SK-N-SH (cell line): ENCODE measurements around the gene JCHAIN. TPM values are rescaled to one million over a fixed set of nuclear protein-coding genes. Genes with fewer than 3 reads are reported as not detected.

Experiments used
- CTCF ChIA-PET: fragments of 300-600, 350-600 bp; formaldehyde crosslinking; extraction: SDS; loops from one replicate; lab custom pipeline; 2021; lab: Yijun Ruan, JAX
- POLR2A ChIA-PET: fragments of 350-600 bp; sonication (Branson Sonifier 250); formaldehyde crosslinking; extraction: SDS; loops from one replicate; lab custom pipeline; 2020; ENCODE audit warnings: antibody characterized with exemption, inconsistent platforms; lab: Yijun Ruan, JAX
- DNase-seq: peaks from one replicate; pipeline ENCODE4 v3.0.0; 2012
- H2AFZ ChIP-seq: fragments of 200-600 bp; sonication (generic); 2 replicates; pipeline ENCODE4 v1.8.1; 2016; ENCODE audit warnings: antibody characterized with exemption, mild to moderate bottlenecking, low read depth
- H3F3A ChIP-seq: fragments of 200-600 bp; sonication (generic); replicated peaks from 2 replicates; pipeline ENCODE3; 2016; ENCODE audit warnings: antibody characterized with exemption, mild to moderate bottlenecking; ENCODE audit not compliant: insufficient read depth
- H3K27ac ChIP-seq, 2 experiments: fragments of 200-500 bp in 1 of 2; fragments of 200-600 bp in 1 of 2; sonication (Bioruptor generic) in 1 of 2; sonication (generic), shearing (Covaris generic) in 1 of 2; 2 replicates each; pipeline versions ENCODE4 v1.5.1 to v1.6.1; 2014 to 2016; ENCODE audit warnings: low read depth in 2 of 2, inconsistent platforms in 1 of 2, low read length in 1 of 2, mild to moderate bottlenecking in 1 of 2, mixed read lengths in 1 of 2
- H3K27me3 ChIP-seq: fragments of 200-600 bp; sonication (generic), shearing (Covaris generic); 2 replicates; pipeline ENCODE4 v1.6.1; 2016; ENCODE audit warnings: mixed run types; ENCODE audit not compliant: insufficient read depth
- H3K36me3 ChIP-seq, 2 experiments: fragments of 200-500 bp in 1 of 2; fragments of 200-600 bp in 1 of 2; sonication (Bioruptor generic) in 1 of 2; sonication (generic) in 1 of 2; replicated peaks in 1 of 2; 2 replicates each; pipeline versions ENCODE3 to v1.5.1; 2014 to 2016; ENCODE audit warnings: low read length in 1 of 2, mild to moderate bottlenecking in 1 of 2; ENCODE audit not compliant: insufficient read depth in 2 of 2, control insufficient read depth in 1 of 2
- H3K4me1 ChIP-seq, 2 experiments: fragments of 200-500 bp in 1 of 2; fragments of 200-600 bp in 1 of 2; sonication (Bioruptor generic) in 1 of 2; sonication (generic), shearing (Covaris generic) in 1 of 2; 2 replicates each; pipeline versions ENCODE4 v1.5.1 to v1.6.1; 2014 to 2016; ENCODE audit warnings: low read depth in 1 of 2, low read length in 1 of 2, mixed run types in 1 of 2; ENCODE audit not compliant: insufficient read depth in 2 of 2, control insufficient read depth in 1 of 2
- H3K4me2 ChIP-seq: fragments of 200-600 bp; sonication (generic), shearing (Covaris generic); 2 replicates; pipeline ENCODE4 v1.6.1; 2017; ENCODE audit warnings: mixed run types
- H3K4me3 ChIP-seq, 2 experiments: fragments of 200-500 bp in 1 of 2; fragments of 200-600 bp in 1 of 2; sonication (Bioruptor generic) in 1 of 2; sonication (generic), shearing (Covaris generic) in 1 of 2; 2 replicates each; pipeline versions ENCODE4 v1.5.1 to v1.8.1; 2014 to 2016; ENCODE audit warnings: low read depth in 2 of 2, inconsistent platforms in 1 of 2, low read length in 1 of 2, mild to moderate bottlenecking in 1 of 2, mixed read lengths in 1 of 2, moderate library complexity in 1 of 2
- H3K79me2 ChIP-seq: fragments of 200-600 bp; sonication (generic); 2 replicates; pipeline ENCODE4 v1.8.1; 2017; ENCODE audit warnings: mild to moderate bottlenecking; ENCODE audit not compliant: insufficient read depth
- H3K9ac ChIP-seq: fragments of 200-600 bp; sonication (generic); 2 replicates; pipeline ENCODE4 v1.6.1; 2017; ENCODE audit warnings: mixed run types
- H3K9me2 ChIP-seq: fragments of 200-600 bp; sonication (generic); 2 replicates; pipeline ENCODE4 v1.6.1; 2017; ENCODE audit warnings: mixed run types
- H3K9me3 ChIP-seq: fragments of 200-600 bp; sonication (generic); 2 replicates; pipeline ENCODE4 v1.6.1; 2017; ENCODE audit warnings: mixed run types, mild to moderate bottlenecking, moderate library complexity
- H4K20me1 ChIP-seq: fragments of 200-600 bp; sonication (generic); 2 replicates; pipeline ENCODE4 v1.6.1; 2017; ENCODE audit warnings: mild to moderate bottlenecking, mixed run types; ENCODE audit not compliant: insufficient read depth
- EP300 ChIP-seq, 2 experiments: IDR thresholded peaks; 2 replicates each; pipeline versions ENCODE4 v1.4.0 to v1.6.1; 2012; ENCODE audit warnings: borderline replicate concordance in 1 of 2, low read depth in 1 of 2, low read length in 1 of 2
- EZH2phosphoT487 ChIP-seq: fragments of 200-600 bp; sonication (generic); IDR thresholded peaks from 2 replicates; pipeline ENCODE4 v1.6.1; 2017; ENCODE audit warnings: low read depth, mixed run types, mild to moderate bottlenecking, antibody characterized with exemption, moderate library complexity, borderline replicate concordance
- FOXJ3 ChIP-seq: sonication (generic); formaldehyde crosslinking; IDR thresholded peaks from 2 replicates; pipeline ENCODE4 v1.5.1; 2020; ENCODE audit warnings: mild to moderate bottlenecking, missing genetic modification reagents
- FOXM1 ChIP-seq: IDR thresholded peaks from 2 replicates; pipeline ENCODE4 v1.4.0; 2012; ENCODE audit warnings: low read depth, mild to moderate bottlenecking
- GABPA ChIP-seq: IDR thresholded peaks from 2 replicates; pipeline ENCODE4 v1.4.0; 2012; ENCODE audit warnings: low read depth, mild to moderate bottlenecking
- IRF3 ChIP-seq: fragments of 150-350 bp; IDR thresholded peaks from 2 replicates; pipeline ENCODE4 v1.6.1; 2016; ENCODE audit warnings: mild to moderate bottlenecking, low read depth, low read length
- JUND ChIP-seq: IDR thresholded peaks from 2 replicates; pipeline ENCODE4 v1.4.0; 2012
- MEF2A ChIP-seq: IDR thresholded peaks from 2 replicates; pipeline ENCODE4 v1.4.0; 2012; ENCODE audit warnings: low read depth, borderline replicate concordance
- MXI1 ChIP-seq: IDR thresholded peaks from 2 replicates; pipeline ENCODE4 v1.6.1; 2012; ENCODE audit warnings: mild to moderate bottlenecking, low read depth, low read length, improper control_type of control experiment
- NFIC ChIP-seq: IDR thresholded peaks from 2 replicates; pipeline ENCODE4 v1.4.0; 2012; ENCODE audit warnings: borderline replicate concordance
- NRF1 ChIP-seq: IDR thresholded peaks from 2 replicates; pipeline ENCODE4 v1.6.1; 2012; ENCODE audit warnings: low read depth, mild to moderate bottlenecking, low read length
- PBX3 ChIP-seq: IDR thresholded peaks from 2 replicates; pipeline ENCODE4; 2012
- POLR2AphosphoS5 ChIP-seq: IDR thresholded peaks from 2 replicates; pipeline ENCODE4 v1.6.1; 2012; ENCODE audit warnings: low read depth, low read length
- RAD21 ChIP-seq: IDR thresholded peaks from 2 replicates; pipeline ENCODE4 v1.6.1; 2012; ENCODE audit warnings: mild to moderate bottlenecking, low read length
- RCOR1 ChIP-seq: fragments of 150-350 bp; IDR thresholded peaks from 2 replicates; pipeline ENCODE4 v1.6.1; 2017; ENCODE audit warnings: antibody characterized with exemption, low read length
- RFX5 ChIP-seq: IDR thresholded peaks from 2 replicates; pipeline ENCODE4 v1.6.1; 2012; ENCODE audit warnings: mild to moderate bottlenecking, improper control_type of control experiment, low read length
- RXRA ChIP-seq: IDR thresholded peaks from 2 replicates; pipeline ENCODE4 v1.4.0; 2012; ENCODE audit warnings: low read depth, mild to moderate bottlenecking, borderline replicate concordance
- SIN3A ChIP-seq: IDR thresholded peaks from 2 replicates; pipeline ENCODE4 v1.6.1; 2012; ENCODE audit warnings: low read depth, mild to moderate bottlenecking, low read length, moderate library complexity, borderline replicate concordance
- SMC3 ChIP-seq: IDR thresholded peaks from 2 replicates; pipeline ENCODE4 v1.6.1; 2012; ENCODE audit warnings: low read depth, low read length, improper control_type of control experiment
- TAF1 ChIP-seq: IDR thresholded peaks from 2 replicates; pipeline ENCODE4 v1.6.1; 2012; ENCODE audit warnings: low read depth, mild to moderate bottlenecking, low read length, moderate library complexity, borderline replicate concordance
- TCF12 ChIP-seq: IDR thresholded peaks from 2 replicates; pipeline ENCODE4 v1.4.0; 2012
- TEAD4 ChIP-seq: IDR thresholded peaks from 2 replicates; pipeline ENCODE4 v1.4.0; 2012; ENCODE audit warnings: mild to moderate bottlenecking, borderline replicate concordance; ENCODE audit not compliant: insufficient read depth
- WGBS: methylation state at CpG from one replicate; pipeline ENCODE4 v1.1.6; 2017; ENCODE audit warnings: low lambda C conversion rate; 5-methylcytosine and 5-hydroxymethylcytosine counted together
- polyA plus RNA-seq, 3 experiments: library from polyadenylated mRNA; depleted of rRNA; stranded (reverse); fragments of >200 nt; gene quantifications; 2 replicates each; pipeline ENCODE4 v1.2.3, GENCODE V29; 2012

JCHAIN gene
- polyA plus RNA-seq, 1 of the 3 experiments (the other 2 are of a cell fraction), result 1.1 TPM

GRCh38 chr4:70715097-70715496 lies 48.8 kb upstream of the JCHAIN start (continued):
- TF ChIP-seq TEAD4, result no peak

- no peak overlapping the region for H3K4me2 ChIP-seq
- CTCF ChIA-PET, result no interaction called here
- WGBS, result 92% methylated on average over 5 of the region's 5 CpGs
- TF ChIP-seq NFIC (no peak), EZH2phosphoT487 (no peak), PBX3 (no peak), TAF1 (no peak), POLR2AphosphoS5 (no peak), EP300 (IDR thresholded peaks at IDR 0.05; ENCODE audit: borderline replicate concordance in 1 of 2, low read depth in 1 of 2, low read length in 1 of 2) (no peak), FOXM1 (no peak), JUND (no peak), GABPA (no peak), RFX5 (no peak), NRF1 (no peak), FOXJ3 (CRISPR knock-in tag) (no peak), RXRA (no peak)
- TF ChIP-seq, all 33 proteins: peak for 0
- DNase-seq, result no peak
- H3K4me1 ChIP-seq, result no peaks in the 10 kb centered on the region
- H3K9me2 ChIP-seq, result no peaks in the 10 kb centered on the region
- H3F3A ChIP-seq, result no peaks in the 10 kb centered on the region
- H3K9ac ChIP-seq, result no peak overlapping the region
- peaks cover 67% of the 10 kb centered on the region for H3K79me2 ChIP-seq
- H2AFZ ChIP-seq, result no peak overlapping the region
- POLR2A ChIA-PET, result no interaction called here
- H3K27me3 ChIP-seq, result no peaks in the 10 kb centered on the region
- no peaks in the 10 kb centered on the region for H4K20me1 ChIP-seq
- H3K36me3 ChIP-seq, result no peaks in the 10 kb centered on the region
- no peaks in the 10 kb centered on the region for H3K9me3 ChIP-seq
- H3K27ac ChIP-seq, result no peak overlapping the region
- no peak overlapping the region for H3K4me3 ChIP-seq
Observed at GRCh38 chr4:70714079-70714887, 48.0 kb upstream of the JCHAIN start.

GRCh38 chr4:70713453-70714078 lies 47.3 kb upstream of the JCHAIN start:
- CTCF ChIA-PET, result interaction anchor here (1.0 to 1.6 kb wide), 2 partner anchors 10 to 15 kb away, joined by 3 to 5 read pairs; no protein-coding TSS in a partner anchor
- Histone ChIP-seq H3K79me2 (peaks cover 67% of the 10 kb centered on the region), H3K4me2 (no peak overlapping the region), H3K9me2 (no peaks in the 10 kb centered on the region), H3K9me3 (no peaks in the 10 kb centered on the region), H3K27me3 (no peaks in the 10 kb centered on the region), H4K20me1 (no peaks in the 10 kb centered on the region), H3K36me3 (no peaks in the 10 kb centered on the region), H2AFZ (no peak overlapping the region), H3K9ac (no peak overlapping the region), H3K4me3 (no peak overlapping the region), H3K27ac (no peak overlapping the region), H3F3A (no peaks in the 10 kb centered on the region), H3K4me1 (no peaks in the 10 kb centered on the region)
- POLR2A ChIA-PET, result no interaction called here
- DNase-seq, result no peak
- TF ChIP-seq POLR2AphosphoS5 (no peak), RAD21 (no peak), MEF2A (no peak), NRF1 (no peak), NFIC (no peak), MXI1 (no peak), TCF12 (no peak), SMC3 (no peak), EP300 (IDR thresholded peaks at IDR 0.05; ENCODE audit: borderline replicate concordance in 1 of 2, low read depth in 1 of 2, low read length in 1 of 2) (no peak), RFX5 (no peak), GABPA (no peak), RCOR1 (no peak), TEAD4 (no peak), PBX3 (no peak), IRF3 (no peak), SIN3A (no peak), EZH2phosphoT487 (no peak), TAF1 (no peak)
- 93% methylated on average over 7 of the region's 7 CpGs for WGBS
